ENCODE data around the gene NSD2. TPM values are rescaled to one million over a fixed set of nuclear protein-coding genes. Genes with fewer than 3 reads are reported as not detected.

Gene NSD2
- total RNA-seq, 1 experiment from 2014 or later: 128 TPM

GRCh38 chr4:1922821-1923220 lies 51.6 kb downstream of the NSD2 start:
- ATAC-seq: no peak

GRCh38 chr4:1927675-1928074 lies 56.5 kb downstream of the NSD2 start:
- H3K4me1 Mint-ChIP-seq: no peaks in the 10 kb centered on the region
- H3K4me3 Mint-ChIP-seq: no peak overlapping the region
- H3K36me3 Mint-ChIP-seq: peaks cover 27% of the 10 kb centered on the region
- DNase-seq (ENCODE audit: low spot score) (no peak), ATAC-seq (no peak)
- ChIA-PET CTCF (interaction anchor here (0.6 to 1.8 kb wide), 2 partner anchors 17 to 29 kb away, joined by 3 to 5 read pairs; no protein-coding TSS in a partner anchor), POLR2A (interaction anchor here (0.6 kb wide), 1 partner anchor 90 kb away, joined by 5 read pairs; no protein-coding TSS in a partner anchor)
- no peak for TF ChIP-seq ELF4 (CRISPR knock-in tag; IDR thresholded peaks at IDR 0.05; ENCODE audit: low read depth)
- no peak for TF ChIP-seq ZNF317 (CRISPR knock-in tag; IDR thresholded peaks at IDR 0.05; ENCODE audit: borderline replicate concordance, low read depth)
- TF ChIP-seq, protein P1, sequence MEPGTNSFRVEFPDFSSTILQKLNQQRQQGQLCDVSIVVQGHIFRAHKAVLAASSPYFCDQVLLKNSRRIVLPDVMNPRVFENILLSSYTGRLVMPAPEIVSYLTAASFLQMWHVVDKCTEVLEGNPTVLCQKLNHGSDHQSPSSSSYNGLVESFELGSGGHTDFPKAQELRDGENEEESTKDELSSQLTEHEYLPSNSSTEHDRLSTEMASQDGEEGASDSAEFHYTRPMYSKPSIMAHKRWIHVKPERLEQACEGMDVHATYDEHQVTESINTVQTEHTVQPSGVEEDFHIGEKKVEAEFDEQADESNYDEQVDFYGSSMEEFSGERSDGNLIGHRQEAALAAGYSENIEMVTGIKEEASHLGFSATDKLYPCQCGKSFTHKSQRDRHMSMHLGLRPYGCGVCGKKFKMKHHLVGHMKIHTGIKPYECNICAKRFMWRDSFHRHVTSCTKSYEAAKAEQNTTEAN (CRISPR knock-in tag; IDR thresholded peaks at IDR 0.05): no peak
- no peak for TF ChIP-seq MAX (CRISPR knock-in tag; IDR thresholded peaks at IDR 0.05)
- no peak for TF ChIP-seq HMGA2 (CRISPR knock-in tag; IDR thresholded peaks at IDR 0.05)
- no peak overlapping the region for H3K27ac Mint-ChIP-seq
- H3K9me3 Mint-ChIP-seq: no peaks in the 10 kb centered on the region
- no peaks in the 10 kb centered on the region for H3K27me3 Mint-ChIP-seq (ENCODE audit: low read depth)

More at GRCh38 chr4:1922821-1923220, 51.6 kb downstream of the NSD2 start:
- Mint-ChIP-seq H3K27ac (no peak overlapping the region), H3K36me3 (peaks cover 30% of the 10 kb centered on the region), H3K4me1 (no peaks in the 10 kb centered on the region), H3K27me3 (ENCODE audit: low read depth) (no peaks in the 10 kb centered on the region), H3K9me3 (no peaks in the 10 kb centered on the region), H3K4me3 (no peak overlapping the region)
- no peak for DNase-seq (ENCODE audit: low spot score)
- CTCF ChIA-PET: interaction anchor here (1.0 to 1.4 kb wide), 2 partner anchors 10 to 12 kb away, joined by 4 read pairs; no protein-coding TSS in a partner anchor
- no peak for TF ChIP-seq ZNF416 (CRISPR knock-in tag; IDR thresholded peaks at IDR 0.05)
- TF ChIP-seq ZNF425 (CRISPR knock-in tag; conservative IDR thresholded peaks at IDR 0.05): no peak
- TF ChIP-seq NFATC4 (CRISPR knock-in tag; IDR thresholded peaks at IDR 0.05): no peak
- POLR2A ChIA-PET: no interaction called here

- H3K27me3 Mint-ChIP-seq (ENCODE audit: low read depth): no peaks in the 10 kb centered on the region
- H3K4me1 Mint-ChIP-seq: no peaks in the 10 kb centered on the region
- peak overlapping the region; percentile 11; the same call in 1 of the 2 replicates for H3K27ac Mint-ChIP-seq
- ChIA-PET POLR2A (no interaction called here), CTCF (interaction anchor here (1.8 kb wide), 1 partner anchor 18 kb away, joined by 5 read pairs; no protein-coding TSS in a partner anchor)
- ATAC-seq (no peak), DNase-seq (ENCODE audit: low spot score) (no peak)
- H3K9me3 Mint-ChIP-seq: no peaks in the 10 kb centered on the region
- H3K36me3 Mint-ChIP-seq: peaks cover 22% of the 10 kb centered on the region
- H3K4me3 Mint-ChIP-seq: no peak overlapping the region
- TF ChIP-seq USF1 (CRISPR knock-in tag; IDR thresholded peaks at IDR 0.05): no peak
- TF ChIP-seq ZMAT4 (CRISPR knock-in tag; IDR thresholded peaks at IDR 0.05): no peak
- TF ChIP-seq ZNF671 (CRISPR knock-in tag; IDR thresholded peaks at IDR 0.05): no peak
- TF ChIP-seq ZSCAN18 (CRISPR knock-in tag; IDR thresholded peaks at IDR 0.05): no peak
- no peak for TF ChIP-seq ZNF416 (CRISPR knock-in tag; IDR thresholded peaks at IDR 0.05)
- no peak for TF ChIP-seq CREB1 (CRISPR knock-in tag; IDR thresholded peaks at IDR 0.05)
- TF ChIP-seq SOX15 (CRISPR knock-in tag; IDR thresholded peaks at IDR 0.05): no peak
- no peak for TF ChIP-seq TEAD1 (CRISPR knock-in tag; IDR thresholded peaks at IDR 0.05)
- TF ChIP-seq ESRRA (CRISPR knock-in tag; IDR thresholded peaks at IDR 0.05; ENCODE audit: borderline replicate concordance): no peak
- no peak for TF ChIP-seq TCF7 (CRISPR knock-in tag; IDR thresholded peaks at IDR 0.05; ENCODE audit: low read depth)
- TF ChIP-seq, protein P2, sequence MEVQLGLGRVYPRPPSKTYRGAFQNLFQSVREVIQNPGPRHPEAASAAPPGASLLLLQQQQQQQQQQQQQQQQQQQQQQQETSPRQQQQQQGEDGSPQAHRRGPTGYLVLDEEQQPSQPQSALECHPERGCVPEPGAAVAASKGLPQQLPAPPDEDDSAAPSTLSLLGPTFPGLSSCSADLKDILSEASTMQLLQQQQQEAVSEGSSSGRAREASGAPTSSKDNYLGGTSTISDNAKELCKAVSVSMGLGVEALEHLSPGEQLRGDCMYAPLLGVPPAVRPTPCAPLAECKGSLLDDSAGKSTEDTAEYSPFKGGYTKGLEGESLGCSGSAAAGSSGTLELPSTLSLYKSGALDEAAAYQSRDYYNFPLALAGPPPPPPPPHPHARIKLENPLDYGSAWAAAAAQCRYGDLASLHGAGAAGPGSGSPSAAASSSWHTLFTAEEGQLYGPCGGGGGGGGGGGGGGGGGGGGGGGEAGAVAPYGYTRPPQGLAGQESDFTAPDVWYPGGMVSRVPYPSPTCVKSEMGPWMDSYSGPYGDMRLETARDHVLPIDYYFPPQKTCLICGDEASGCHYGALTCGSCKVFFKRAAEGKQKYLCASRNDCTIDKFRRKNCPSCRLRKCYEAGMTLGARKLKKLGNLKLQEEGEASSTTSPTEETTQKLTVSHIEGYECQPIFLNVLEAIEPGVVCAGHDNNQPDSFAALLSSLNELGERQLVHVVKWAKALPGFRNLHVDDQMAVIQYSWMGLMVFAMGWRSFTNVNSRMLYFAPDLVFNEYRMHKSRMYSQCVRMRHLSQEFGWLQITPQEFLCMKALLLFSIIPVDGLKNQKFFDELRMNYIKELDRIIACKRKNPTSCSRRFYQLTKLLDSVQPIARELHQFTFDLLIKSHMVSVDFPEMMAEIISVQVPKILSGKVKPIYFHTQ (CRISPR knock-in tag; IDR thresholded peaks at IDR 0.05): no peak
Observed at GRCh38 chr4:1928356-1929239, 57.4 kb downstream of the NSD2 start.

Measured in WTC11 (cell line).